Measurements from ENCODE around the gene DDX54.
"Not testable (repeated sequence)": the region's sequence is repeated elsewhere in the genome, so short reads cannot be mapped to it uniquely, and the experiment has no call there.

DDX54 gene

GRCh38 chr12:113161415-113162016 is 23.8 kb downstream of the DDX54 start:
- no peak for DNase-seq

- DNase-seq = no peak
Measured at GRCh38 chr12:113159937-113160336, 25.3 kb downstream of the DDX54 start.

- no peak for DNase-seq
Measured at GRCh38 chr12:113158439-113159203, 26.7 kb downstream of the DDX54 start.

- no peak for DNase-seq
Measured at GRCh38 chr12:113157218-113157859, 27.9 kb downstream of the DDX54 start.

- DNase-seq = no peak
Measured at GRCh38 chr12:113155646-113156045, 29.6 kb downstream of the DDX54 start.

GRCh38 chr12:113155060-113155459 is 30.2 kb downstream of the DDX54 start:
- DNase-seq = no peak

- DNase-seq = peak in 1 of 2 donors; percentile 46
Measured at GRCh38 chr12:113154351-113154973, 30.8 kb downstream of the DDX54 start.

- DNase-seq = peak; percentile 75 to 86
Measured at GRCh38 chr12:113152835-113153814, 32.2 kb downstream of the DDX54 start.

GRCh38 chr12:113152196-113152834 is 33.0 kb downstream of the DDX54 start:
- DNase-seq = no peak

GRCh38 chr12:113151655-113152054 is 33.6 kb downstream of the DDX54 start:
- DNase-seq = no peak

GRCh38 chr12:113149361-113150150 is 35.7 kb downstream of the DDX54 start, which contains the start of gene CFAP73:
Gene CFAP73 (plus strand): TSS chr12:113149724. CDS start chr12:113149858, 134 bp downstream.
- DNase-seq = peak in 1 of 2 donors; percentile 31

- DNase-seq = no peak
Measured at GRCh38 chr12:113146999-113147398, 38.3 kb downstream of the DDX54 start.

- peak in 1 of 2 donors; percentile 42 for DNase-seq
Measured at GRCh38 chr12:113145720-113146551, 39.3 kb downstream of the DDX54 start.

GRCh38 chr12:113144806-113145205 is 40.5 kb downstream of the DDX54 start:
- no peak for DNase-seq

- no peak for DNase-seq
Measured at GRCh38 chr12:113143959-113144358, 41.3 kb downstream of the DDX54 start.

- peak in 1 of 2 donors; percentile 75 for DNase-seq
Measured at GRCh38 chr12:113142886-113143332, 42.4 kb downstream of the DDX54 start.

GRCh38 chr12:113142173-113142885 is 42.9 kb downstream of the DDX54 start:
- peak; percentile 84 to 95 for DNase-seq

GRCh38 chr12:113141716-113142115 is 43.6 kb downstream of the DDX54 start:
- DNase-seq = not testable (repeated sequence)

- no peak for DNase-seq
Measured at GRCh38 chr12:113140706-113141105, 44.6 kb downstream of the DDX54 start.
